PFSK-1 (cell line): Measurements from ENCODE around the gene NEDD1.

Source experiments
- FOXP2 ChIP-seq: optimal IDR thresholded peaks from 2 replicates; pipeline ENCODE3; 2011; ENCODE audit warnings: borderline replicate concordance, control low read depth, inconsistent platforms; ENCODE audit not compliant: insufficient read depth; ENCODE audit errors: extremely low read length, extremely low read depth
- POLR2AphosphoS5 ChIP-seq: IDR thresholded peaks from 2 replicates; pipeline ENCODE4 v1.6.1; 2012; ENCODE audit warnings: low read depth, mild to moderate bottlenecking, control low read depth, low read length, moderate library complexity
- SIN3A ChIP-seq: IDR thresholded peaks from 2 replicates; pipeline ENCODE4 v1.6.1; 2012; ENCODE audit warnings: mild to moderate bottlenecking, low read length, moderate library complexity, borderline replicate concordance; ENCODE audit not compliant: insufficient read depth
- TAF1 ChIP-seq: IDR thresholded peaks from 2 replicates; pipeline ENCODE4 v1.6.1; 2012; ENCODE audit warnings: low read length, control low read depth, borderline replicate concordance; ENCODE audit not compliant: insufficient read depth
- TF ChIP-seq, protein P1 (sequence below), 2 experiments: IDR thresholded peaks; 2 replicates each; pipeline versions ENCODE4 v1.6.1 to v1.8.0; 2011 to 2012; ENCODE audit warnings: low read depth in 2 of 2, low read length in 2 of 2, control low read depth in 1 of 2, inconsistent platforms in 1 of 2, mild to moderate bottlenecking in 1 of 2, moderate library complexity in 1 of 2; ENCODE audit not compliant: insufficient read depth in 1 of 2

The NEDD1 gene

GRCh38 chr12:96886998-96887677, 19.9 kb upstream of the NEDD1 start:
- TF ChIP-seq, protein P1, sequence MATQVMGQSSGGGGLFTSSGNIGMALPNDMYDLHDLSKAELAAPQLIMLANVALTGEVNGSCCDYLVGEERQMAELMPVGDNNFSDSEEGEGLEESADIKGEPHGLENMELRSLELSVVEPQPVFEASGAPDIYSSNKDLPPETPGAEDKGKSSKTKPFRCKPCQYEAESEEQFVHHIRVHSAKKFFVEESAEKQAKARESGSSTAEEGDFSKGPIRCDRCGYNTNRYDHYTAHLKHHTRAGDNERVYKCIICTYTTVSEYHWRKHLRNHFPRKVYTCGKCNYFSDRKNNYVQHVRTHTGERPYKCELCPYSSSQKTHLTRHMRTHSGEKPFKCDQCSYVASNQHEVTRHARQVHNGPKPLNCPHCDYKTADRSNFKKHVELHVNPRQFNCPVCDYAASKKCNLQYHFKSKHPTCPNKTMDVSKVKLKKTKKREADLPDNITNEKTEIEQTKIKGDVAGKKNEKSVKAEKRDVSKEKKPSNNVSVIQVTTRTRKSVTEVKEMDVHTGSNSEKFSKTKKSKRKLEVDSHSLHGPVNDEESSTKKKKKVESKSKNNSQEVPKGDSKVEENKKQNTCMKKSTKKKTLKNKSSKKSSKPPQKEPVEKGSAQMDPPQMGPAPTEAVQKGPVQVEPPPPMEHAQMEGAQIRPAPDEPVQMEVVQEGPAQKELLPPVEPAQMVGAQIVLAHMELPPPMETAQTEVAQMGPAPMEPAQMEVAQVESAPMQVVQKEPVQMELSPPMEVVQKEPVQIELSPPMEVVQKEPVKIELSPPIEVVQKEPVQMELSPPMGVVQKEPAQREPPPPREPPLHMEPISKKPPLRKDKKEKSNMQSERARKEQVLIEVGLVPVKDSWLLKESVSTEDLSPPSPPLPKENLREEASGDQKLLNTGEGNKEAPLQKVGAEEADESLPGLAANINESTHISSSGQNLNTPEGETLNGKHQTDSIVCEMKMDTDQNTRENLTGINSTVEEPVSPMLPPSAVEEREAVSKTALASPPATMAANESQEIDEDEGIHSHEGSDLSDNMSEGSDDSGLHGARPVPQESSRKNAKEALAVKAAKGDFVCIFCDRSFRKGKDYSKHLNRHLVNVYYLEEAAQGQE (IDR thresholded peaks at IDR 0.05; ENCODE audit: insufficient read depth in 1 of 2, low read depth in 2 of 2, low read length in 2 of 2), result no peak
- TF ChIP-seq FOXP2 (no peak), TAF1 (no peak), SIN3A (no peak), POLR2AphosphoS5 (no peak)

DNA sequence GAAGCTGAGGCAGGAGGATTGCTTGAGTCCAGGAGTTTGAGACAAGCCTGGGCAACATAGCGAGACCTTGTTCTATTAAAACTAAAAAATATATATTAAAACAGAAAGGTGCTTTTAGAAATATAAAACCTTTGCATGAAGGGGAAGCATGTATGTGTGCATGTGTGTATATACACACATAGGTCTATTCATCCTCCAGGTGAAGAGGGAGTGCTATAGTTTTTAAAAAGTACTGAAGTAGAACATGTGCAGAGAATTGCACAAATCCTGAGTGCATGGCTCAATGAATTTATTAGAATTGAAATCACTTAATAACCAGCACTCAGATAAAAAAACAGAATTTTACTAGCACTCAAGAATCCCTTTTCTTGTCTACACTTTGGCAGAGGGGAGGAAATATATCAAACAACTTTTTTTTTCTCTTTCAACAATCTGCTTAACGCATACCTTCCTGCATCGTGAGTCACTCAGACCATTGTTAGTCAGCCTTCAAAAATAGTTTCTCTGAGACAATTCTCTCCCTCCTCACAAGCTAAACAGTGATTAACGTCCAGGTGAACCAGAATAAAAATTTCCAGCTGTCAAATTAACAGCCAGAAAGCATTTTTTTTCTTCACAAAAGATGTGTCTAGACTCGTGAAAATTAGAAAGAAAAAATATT, 17.7 kb upstream of the NEDD1 start:
- TF ChIP-seq POLR2AphosphoS5 (no peak), FOXP2 (no peak), TAF1 (no peak), SIN3A (no peak)
- TF ChIP-seq, protein P1 (IDR thresholded peaks at IDR 0.05; ENCODE audit: insufficient read depth in 1 of 2, low read depth in 2 of 2, low read length in 2 of 2), result no peak

- TF ChIP-seq, protein P1 (IDR thresholded peaks at IDR 0.05; ENCODE audit: insufficient read depth in 1 of 2, low read depth in 2 of 2, low read length in 2 of 2), result no peak
- TF ChIP-seq POLR2AphosphoS5, result no peak
- TF ChIP-seq FOXP2, result no peak
- TF ChIP-seq SIN3A, result no peak
- no peak for TF ChIP-seq TAF1
Observed at GRCh38 chr12:96890331-96890730, 16.7 kb upstream of the NEDD1 start.

GRCh38 chr12:96892104-96892503, 15.0 kb upstream of the NEDD1 start:
- TF ChIP-seq, protein P1 (IDR thresholded peaks at IDR 0.05; ENCODE audit: insufficient read depth in 1 of 2, low read depth in 2 of 2, low read length in 2 of 2), result no peak
- TF ChIP-seq SIN3A (no peak), FOXP2 (no peak), POLR2AphosphoS5 (no peak), TAF1 (no peak)
